ENCODE measurements around the gene GPAT2.
"Not testable (repeated sequence)": the region's sequence is repeated elsewhere in the genome, so short reads cannot be mapped to it uniquely, and the experiment has no call there.

- TF ChIP-seq POLR2AphosphoS5 (IDR thresholded peaks at IDR 0.05; ENCODE audit: borderline replicate concordance, low read depth, low read length); EZH2 (IDR thresholded peaks at IDR 0.05): not testable (repeated sequence)
Observed at GRCh38 chr2:95992520-95993272, 42.0 kb downstream of the GPAT2 start.

All from SK-N-MC (cell line).